ENCODE data around the gene FBXL13.
A peak's percentile ranks its signal among the peaks of the same experiment; 100 is the strongest.

Gene FBXL13

GRCh38 chr7:103080923-103081322, 6.3 kb upstream of the FBXL13 start:
- TF ChIP-seq TAF1 (IDR thresholded peaks at IDR 0.05; ENCODE audit: low read depth) (no peak), YY1 (IDR thresholded peaks at IDR 0.05; ENCODE audit: low read depth) (no peak), EGR1 (IDR thresholded peaks at IDR 0.05) (no peak), CEBPB (IDR thresholded peaks at IDR 0.05) (no peak), ZBTB7A (IDR thresholded peaks at IDR 0.05; ENCODE audit: low read depth) (no peak), TEAD4 (IDR thresholded peaks at IDR 0.05) (no peak), MAX (IDR thresholded peaks at IDR 0.05) (no peak), EP300 (IDR thresholded peaks at IDR 0.05; ENCODE audit: borderline replicate concordance) (no peak), CREB1 (IDR thresholded peaks at IDR 0.05; ENCODE audit: low read depth) (no peak), TCF12 (IDR thresholded peaks at IDR 0.05; ENCODE audit: low read depth) (no peak), USF1 (IDR thresholded peaks at IDR 0.05) (no peak), RAD21 (IDR thresholded peaks at IDR 0.05; ENCODE audit: low read depth) (no peak), FOXM1 (IDR thresholded peaks at IDR 0.05; ENCODE audit: borderline replicate concordance, low read depth) (no peak), REST (IDR thresholded peaks at IDR 0.05; ENCODE audit: low read depth) (no peak), NFIC (IDR thresholded peaks at IDR 0.05) (no peak)

- TF ChIP-seq NFIC (IDR thresholded peaks at IDR 0.05), result no peak
- TF ChIP-seq USF1 (IDR thresholded peaks at IDR 0.05), result no peak
- no peak for TF ChIP-seq TCF12 (IDR thresholded peaks at IDR 0.05; ENCODE audit: low read depth)
- TF ChIP-seq ZBTB7A (IDR thresholded peaks at IDR 0.05; ENCODE audit: low read depth), result no peak
- no peak for TF ChIP-seq CREB1 (IDR thresholded peaks at IDR 0.05; ENCODE audit: low read depth)
- TF ChIP-seq EP300 (IDR thresholded peaks at IDR 0.05; ENCODE audit: borderline replicate concordance), result no peak
- TF ChIP-seq RAD21 (IDR thresholded peaks at IDR 0.05; ENCODE audit: low read depth), result no peak
- no peak for TF ChIP-seq FOXM1 (IDR thresholded peaks at IDR 0.05; ENCODE audit: borderline replicate concordance, low read depth)
- no peak for TF ChIP-seq CEBPB (IDR thresholded peaks at IDR 0.05)
- TF ChIP-seq TAF1 (IDR thresholded peaks at IDR 0.05; ENCODE audit: low read depth), result no peak
- no peak for TF ChIP-seq EGR1 (IDR thresholded peaks at IDR 0.05)
- TF ChIP-seq MAX (IDR thresholded peaks at IDR 0.05), result no peak
- no peak for TF ChIP-seq TEAD4 (IDR thresholded peaks at IDR 0.05)
- no peak for TF ChIP-seq YY1 (IDR thresholded peaks at IDR 0.05; ENCODE audit: low read depth)
- TF ChIP-seq REST (IDR thresholded peaks at IDR 0.05; ENCODE audit: low read depth), result no peak
These were observed 5.2 kb upstream of the FBXL13 start for GRCh38 chr7:103079836-103080235.

- TF ChIP-seq YY1 (IDR thresholded peaks at IDR 0.05; ENCODE audit: low read depth), result no peak
- TF ChIP-seq EP300 (IDR thresholded peaks at IDR 0.05; ENCODE audit: borderline replicate concordance), result no peak
- no peak for TF ChIP-seq TCF12 (IDR thresholded peaks at IDR 0.05; ENCODE audit: low read depth)
These were observed 2.7 kb upstream of the FBXL13 start for GRCh38 chr7:103077318-103077717.

GRCh38 chr7:103076764-103077163, 2.2 kb upstream of the FBXL13 start:
- TF ChIP-seq CEBPB (IDR thresholded peaks at IDR 0.05), result no peak
- no peak for TF ChIP-seq EGR1 (IDR thresholded peaks at IDR 0.05)
- TF ChIP-seq USF1 (IDR thresholded peaks at IDR 0.05), result no peak

- TF ChIP-seq FOXM1 (IDR thresholded peaks at IDR 0.05; ENCODE audit: borderline replicate concordance, low read depth), result no peak
- TF ChIP-seq NFIC (IDR thresholded peaks at IDR 0.05), result no peak
- TF ChIP-seq ZBTB7A (IDR thresholded peaks at IDR 0.05; ENCODE audit: low read depth), result peak; percentile 76
- TF ChIP-seq TAF1 (IDR thresholded peaks at IDR 0.05; ENCODE audit: low read depth), result no peak
- peak; percentile 83 for TF ChIP-seq EGR1 (IDR thresholded peaks at IDR 0.05)
- no peak for TF ChIP-seq USF1 (IDR thresholded peaks at IDR 0.05)
These were observed 832 bp upstream of the FBXL13 start for GRCh38 chr7:103075337-103075918.

Measured in Ishikawa (cell line).